ENCODE data around the gene TBC1D19.
"Not testable (repeated sequence)": the region's sequence is repeated elsewhere in the genome, so short reads cannot be mapped to it uniquely, and the experiment has no call there.

The TBC1D19 gene

GRCh38 chr4:26596843-26597242, 13.0 kb downstream of the TBC1D19 start:
- no peak for DNase-seq (ENCODE audit: low read depth, low spot score)

GRCh38 chr4:26601204-26601603, 17.3 kb downstream of the TBC1D19 start:
- DNase-seq (ENCODE audit: low read depth, low spot score): no peak

- no peak for DNase-seq (ENCODE audit: low read depth, low spot score)
Observed at GRCh38 chr4:26607776-26608175, 23.9 kb downstream of the TBC1D19 start.

GRCh38 chr4:26609391-26609790, 25.5 kb downstream of the TBC1D19 start:
- no peak for DNase-seq (ENCODE audit: low read depth, low spot score)

GRCh38 chr4:26609868-26610267, 26.0 kb downstream of the TBC1D19 start:
- no peak for DNase-seq (ENCODE audit: low read depth, low spot score)

GRCh38 chr4:26611372-26611771, 27.5 kb downstream of the TBC1D19 start:
- DNase-seq (ENCODE audit: low read depth, low spot score): no peak

- no peak for DNase-seq (ENCODE audit: low read depth, low spot score)
Observed at GRCh38 chr4:26611885-26612284, 28.0 kb downstream of the TBC1D19 start.

- DNase-seq (ENCODE audit: low read depth, low spot score): no peak
Observed at GRCh38 chr4:26613237-26613636, 29.4 kb downstream of the TBC1D19 start.

GRCh38 chr4:26613735-26614134, 29.9 kb downstream of the TBC1D19 start:
- DNase-seq (ENCODE audit: low read depth, low spot score): no peak

GRCh38 chr4:26619784-26620183, 35.9 kb downstream of the TBC1D19 start:
- no peak for DNase-seq (ENCODE audit: low read depth, low spot score)

GRCh38 chr4:26621366-26621765, 37.5 kb downstream of the TBC1D19 start:
- no peak for DNase-seq (ENCODE audit: low read depth, low spot score)

- DNase-seq (ENCODE audit: low read depth, low spot score): no peak
Observed at GRCh38 chr4:26622913-26623312, 39.0 kb downstream of the TBC1D19 start.

- DNase-seq (ENCODE audit: low read depth, low spot score): not testable (repeated sequence)
Observed at GRCh38 chr4:26626658-26627057, 42.8 kb downstream of the TBC1D19 start.

- DNase-seq (ENCODE audit: low read depth, low spot score): no peak
Observed at GRCh38 chr4:26632916-26633315, 49.0 kb downstream of the TBC1D19 start.

- no peak for DNase-seq (ENCODE audit: low read depth, low spot score)
Observed at GRCh38 chr4:26634237-26634636, 50.4 kb downstream of the TBC1D19 start.

- DNase-seq (ENCODE audit: low read depth, low spot score): no peak
Observed at GRCh38 chr4:26636458-26636857, 52.6 kb downstream of the TBC1D19 start.

GRCh38 chr4:26640639-26641038, 56.8 kb downstream of the TBC1D19 start:
- not testable (repeated sequence) for DNase-seq (ENCODE audit: low read depth, low spot score)

GRCh38 chr4:26647523-26648224, 63.8 kb downstream of the TBC1D19 start:
- DNase-seq (ENCODE audit: low read depth, low spot score): no peak

GRCh38 chr4:26648260-26648659, 64.4 kb downstream of the TBC1D19 start:
- DNase-seq (ENCODE audit: low read depth, low spot score): no peak

- no peak for DNase-seq (ENCODE audit: low read depth, low spot score)
Observed at GRCh38 chr4:26660261-26660660, 76.4 kb downstream of the TBC1D19 start.

GRCh38 chr4:26663888-26664287, 80.0 kb downstream of the TBC1D19 start:
- DNase-seq (ENCODE audit: low read depth, low spot score): no peak

- DNase-seq (ENCODE audit: low read depth, low spot score): no peak
Observed at GRCh38 chr4:26670903-26671537, 87.1 kb downstream of the TBC1D19 start.

- not testable (repeated sequence) for DNase-seq (ENCODE audit: low read depth, low spot score)
Observed at GRCh38 chr4:26679040-26679695, 95.3 kb downstream of the TBC1D19 start.

Measured in smooth muscle cell of the brain vasculature (primary cell).